Measurements from ENCODE around the gene DNAJA1.
"Not testable (repeated sequence)": the region's sequence is repeated elsewhere in the genome, so short reads cannot be mapped to it uniquely, and the experiment has no call there.

Gene DNAJA1

DNA sequence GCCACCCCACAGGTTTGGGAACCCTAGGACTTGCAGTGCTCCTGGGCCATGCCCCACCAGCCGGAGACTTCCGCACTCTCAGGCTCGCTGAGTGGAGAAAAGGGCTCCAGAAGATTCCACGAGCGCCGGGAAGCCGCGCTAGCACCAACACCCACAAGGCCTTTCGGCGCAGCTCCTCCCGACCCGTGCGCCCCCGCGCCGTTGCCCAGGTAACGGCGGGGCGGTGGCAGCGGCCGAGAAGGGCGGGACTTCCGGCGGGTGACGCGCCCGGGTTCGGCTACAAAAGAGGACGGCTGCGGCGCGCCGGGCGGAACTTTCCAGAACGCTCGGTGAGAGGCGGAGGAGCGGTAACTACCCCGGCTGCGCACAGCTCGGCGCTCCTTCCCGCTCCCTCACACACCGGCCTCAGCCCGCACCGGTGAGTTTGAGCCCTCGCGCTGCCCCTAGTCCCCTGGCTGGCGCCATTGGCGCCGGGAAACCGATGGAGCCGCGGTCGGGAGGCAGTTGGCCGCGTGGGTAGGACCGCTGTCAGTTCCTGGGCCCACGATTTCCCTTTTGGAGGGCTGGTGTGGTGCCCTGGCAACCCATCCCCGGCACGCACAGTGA is at the start of gene DNAJA1:
DNAJA1 (plus strand) TSS at position 308 of the 606 bp plus-strand sequence. CDS start 1,212 bp downstream, outside the sequence.
- peak; percentile 95 for DNase-seq (ENCODE audit: low read depth)

DNA sequence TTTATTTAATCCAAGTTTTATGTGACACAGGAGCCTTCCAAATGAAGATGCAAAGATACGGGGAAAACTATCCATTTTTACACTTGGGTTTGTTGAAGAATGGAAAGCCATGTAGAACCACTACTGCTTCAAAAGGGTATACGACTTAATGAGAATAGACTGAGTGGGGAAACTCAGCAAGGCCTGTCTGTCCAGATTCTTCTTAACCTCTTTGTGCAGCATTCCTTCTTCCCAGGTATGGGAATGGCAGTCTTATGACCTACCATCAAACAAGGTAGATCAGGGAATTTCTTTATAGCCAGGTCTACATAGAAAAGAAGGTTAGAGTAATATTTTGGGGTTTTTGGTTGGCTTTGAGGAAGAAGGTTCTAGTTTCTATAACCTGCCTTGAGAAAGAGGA is 47.0 kb upstream of the DNAJA1 start:
- DNase-seq (ENCODE audit: low read depth): no peak

DNA sequence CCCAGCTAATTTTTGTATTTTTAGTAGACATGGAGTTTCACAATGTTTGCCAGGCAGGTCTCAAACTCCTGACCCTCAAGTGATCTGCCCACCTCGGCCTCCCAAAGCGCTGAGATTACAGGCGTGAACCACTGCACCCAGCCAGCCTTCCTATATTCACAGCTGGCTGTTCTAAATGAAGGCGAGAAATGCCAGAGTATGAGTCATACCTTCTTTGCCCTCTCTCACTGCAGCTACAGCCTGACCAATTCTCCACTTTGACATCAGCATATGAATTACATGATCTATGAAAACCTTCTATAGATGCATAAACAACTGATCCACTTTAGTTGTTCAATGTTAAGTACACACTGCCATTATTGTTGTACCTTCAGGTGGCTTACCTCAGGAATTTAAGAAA is 38.1 kb upstream of the DNAJA1 start:
- DNase-seq (ENCODE audit: low read depth): no peak

DNA sequence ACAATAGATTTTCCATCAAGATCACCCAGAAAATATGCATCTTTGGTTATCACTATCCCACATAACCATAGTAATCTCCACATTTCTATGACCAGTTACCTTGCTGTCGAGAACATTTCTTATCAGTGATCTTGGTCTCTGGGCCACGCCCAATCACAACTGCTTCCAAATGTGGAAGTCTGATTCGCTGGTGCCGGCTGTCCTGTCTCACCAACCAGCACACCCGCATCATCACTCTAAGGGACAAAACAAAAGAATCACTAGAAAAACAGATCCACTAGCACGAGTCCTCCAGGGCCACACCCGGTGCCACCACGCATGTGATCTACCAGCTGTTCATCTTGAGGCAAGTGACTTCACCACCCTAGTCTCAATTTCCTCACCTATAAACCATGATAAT is 35.4 kb upstream of the DNAJA1 start:
- DNase-seq (ENCODE audit: low read depth): no peak

DNA sequence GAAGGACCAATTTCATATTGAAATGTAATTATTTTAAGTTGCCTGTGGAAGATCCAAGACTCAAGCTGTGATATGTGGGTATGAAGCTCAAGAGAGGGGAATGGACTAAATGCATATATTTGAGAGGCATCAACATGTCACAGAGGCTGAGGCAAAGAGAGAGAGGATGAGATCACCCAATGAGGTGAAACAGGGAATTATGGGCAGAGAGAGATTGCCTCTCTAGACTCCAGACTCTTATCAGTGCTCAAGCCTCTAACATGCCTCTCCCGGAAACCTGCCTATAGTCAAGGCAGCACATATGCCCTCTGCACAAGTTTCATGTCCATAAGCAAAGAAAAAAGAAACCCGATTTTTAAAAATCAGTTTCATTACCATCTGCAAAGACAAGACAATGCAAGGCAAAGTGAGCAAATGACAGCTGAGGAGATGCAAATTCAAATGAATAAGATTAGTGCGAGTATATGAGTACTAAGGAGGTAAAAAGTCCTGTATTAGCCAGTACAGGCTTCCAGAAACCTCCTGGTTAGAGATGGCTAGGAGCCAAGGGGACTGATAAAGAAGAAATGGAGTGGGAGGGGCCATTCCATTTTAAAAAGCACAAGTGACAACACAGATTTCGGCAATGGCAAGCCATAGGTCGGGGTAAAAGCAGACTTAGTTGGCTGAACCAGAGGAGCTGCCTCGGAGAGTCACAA is 33.0 kb upstream of the DNAJA1 start:
- DNase-seq (ENCODE audit: low read depth): no peak

DNA sequence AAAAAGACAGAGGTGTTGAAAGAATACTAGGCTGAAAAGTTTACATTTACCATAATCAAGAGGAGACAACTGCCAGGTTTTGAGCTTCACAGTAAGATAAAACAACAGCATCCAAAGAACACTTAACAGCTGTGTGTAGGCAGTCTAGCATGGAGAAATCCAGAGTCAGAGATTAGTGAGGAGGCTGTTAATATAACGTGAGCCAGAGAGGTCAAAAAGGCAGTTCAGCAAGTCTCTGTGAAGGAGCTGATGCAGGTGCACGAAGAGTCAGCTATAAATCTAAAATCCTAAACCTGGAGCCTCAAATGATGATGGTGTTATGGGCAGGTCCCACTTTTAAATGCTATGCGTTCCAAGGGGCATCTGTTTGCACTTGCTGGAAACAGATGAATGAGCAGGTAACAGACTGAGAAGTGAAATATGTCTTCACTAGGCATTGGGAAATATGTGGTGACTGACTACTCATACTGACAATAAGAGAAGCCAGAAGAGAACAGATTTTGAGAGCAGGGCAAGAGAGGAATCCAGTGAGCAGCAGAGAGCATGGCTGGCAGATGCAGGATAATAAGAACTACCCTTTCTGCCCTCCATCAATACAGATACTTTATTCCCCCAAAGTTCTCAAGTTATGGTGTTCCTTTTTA is 32.4 kb upstream of the DNAJA1 start:
- DNase-seq (ENCODE audit: low read depth): no peak

DNA sequence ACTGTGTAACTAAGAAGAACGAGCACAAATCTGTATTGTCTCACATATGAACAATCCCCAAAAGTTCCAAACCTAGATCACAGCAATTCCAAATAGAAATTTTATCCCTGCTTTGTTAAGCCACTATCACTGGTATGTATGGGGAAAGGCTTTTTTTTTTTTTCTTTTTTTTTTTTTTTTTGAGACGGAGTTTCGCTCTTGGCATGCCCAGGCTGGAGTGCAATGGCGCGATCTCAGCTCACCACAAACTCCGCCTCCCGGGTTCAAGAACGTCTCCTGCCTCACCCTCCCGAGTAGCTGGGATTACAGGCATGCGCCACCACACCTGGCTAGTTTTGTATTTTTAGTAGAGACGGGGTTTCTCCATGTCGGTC is 24.4 kb upstream of the DNAJA1 start:
- DNase-seq (ENCODE audit: low read depth): peak; percentile 0

DNA sequence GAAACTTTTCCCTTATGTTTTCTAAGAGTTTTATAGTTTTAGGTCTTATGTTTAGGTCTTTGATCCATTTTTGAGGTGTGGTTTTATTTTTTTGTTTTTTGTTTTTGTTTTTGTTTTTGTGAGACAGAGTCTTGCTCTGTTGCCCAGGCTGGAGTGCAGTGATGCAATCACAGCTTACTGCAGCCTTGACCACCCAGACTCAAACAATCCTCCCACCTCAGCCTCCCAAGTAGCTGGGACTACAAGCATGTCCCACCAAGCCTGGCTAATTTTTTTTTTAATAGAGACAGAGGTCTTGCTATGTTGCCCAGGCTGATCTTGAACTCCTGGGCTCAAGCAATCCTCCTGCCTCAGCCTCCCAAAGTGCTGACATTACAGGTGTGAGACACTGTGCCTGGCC is 19.7 kb upstream of the DNAJA1 start:
- DNase-seq (ENCODE audit: low read depth): not testable (repeated sequence)

DNA sequence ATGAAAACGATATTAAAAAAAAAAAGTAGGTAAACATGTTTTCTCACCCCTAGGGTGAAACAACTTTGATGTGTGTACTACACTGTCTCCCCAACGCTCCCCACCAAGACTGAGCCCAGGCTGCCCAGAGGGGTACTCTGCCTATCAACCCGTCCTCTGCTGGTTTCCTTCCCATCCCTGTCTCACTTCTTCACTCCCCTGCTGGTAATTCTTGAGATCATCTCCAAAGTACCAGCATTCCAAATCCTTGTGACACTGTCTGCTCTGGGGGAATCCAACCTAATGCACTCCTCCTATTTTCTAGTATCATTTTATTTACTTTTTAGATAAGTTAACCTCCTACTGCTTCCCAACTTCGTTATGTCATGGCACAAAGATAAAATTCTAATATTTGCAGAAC is 17.3 kb upstream of the DNAJA1 start:
- no peak for DNase-seq (ENCODE audit: low read depth)

DNA sequence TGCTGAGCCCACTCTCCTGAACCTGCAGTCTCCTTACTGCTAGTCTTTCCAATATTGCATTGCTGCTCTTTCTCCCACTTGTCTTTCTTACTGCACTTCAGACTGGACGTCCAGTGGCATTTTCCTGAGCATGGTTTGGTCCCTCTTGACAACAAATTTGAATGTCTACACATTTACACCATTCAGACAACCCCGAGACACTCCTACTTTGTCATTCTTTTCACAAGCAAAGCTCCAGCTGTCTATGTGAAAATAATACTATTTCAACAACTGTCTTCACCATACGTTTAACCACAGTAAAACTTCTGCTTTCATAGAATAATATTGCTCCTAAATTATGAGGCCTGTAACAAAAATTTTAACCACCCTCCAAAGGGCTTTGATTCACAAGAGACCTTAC is 13.2 kb upstream of the DNAJA1 start:
- DNase-seq (ENCODE audit: low read depth): no peak

DNA sequence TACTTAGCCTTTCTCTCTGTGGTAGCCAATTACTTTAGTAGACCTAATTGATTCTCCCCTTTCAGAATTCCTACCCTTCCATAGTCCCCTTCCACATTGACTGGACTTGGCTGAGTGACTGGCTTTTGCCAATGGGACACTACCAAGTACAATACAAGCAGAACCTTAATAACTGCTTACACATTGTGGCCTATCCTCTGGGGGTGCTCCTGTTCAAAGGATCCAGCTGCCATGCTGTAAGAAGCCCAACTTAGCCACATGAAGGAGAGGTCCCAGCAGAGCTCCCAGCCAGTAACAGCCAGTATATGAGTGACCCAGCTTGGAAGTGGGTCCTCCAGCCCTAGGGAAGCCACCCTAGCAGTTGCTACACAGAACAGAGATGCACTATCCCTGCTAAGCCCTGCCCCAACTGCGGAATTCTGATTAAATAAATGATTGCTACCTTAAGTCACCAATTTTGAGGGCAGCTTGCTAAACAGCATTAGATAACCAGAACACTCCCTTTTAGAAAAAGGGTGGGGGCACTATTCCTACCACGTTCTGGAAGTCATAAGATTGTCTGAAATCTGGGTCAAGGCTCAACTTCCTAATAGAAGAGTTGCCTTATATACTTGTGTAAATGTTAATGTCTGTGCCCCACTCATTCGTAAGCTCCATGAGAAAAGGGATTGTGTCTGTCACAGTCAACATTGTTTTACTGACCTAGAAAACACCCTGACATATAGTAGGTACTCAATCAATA is 12.6 kb upstream of the DNAJA1 start:
- DNase-seq (ENCODE audit: low read depth): no peak

DNA sequence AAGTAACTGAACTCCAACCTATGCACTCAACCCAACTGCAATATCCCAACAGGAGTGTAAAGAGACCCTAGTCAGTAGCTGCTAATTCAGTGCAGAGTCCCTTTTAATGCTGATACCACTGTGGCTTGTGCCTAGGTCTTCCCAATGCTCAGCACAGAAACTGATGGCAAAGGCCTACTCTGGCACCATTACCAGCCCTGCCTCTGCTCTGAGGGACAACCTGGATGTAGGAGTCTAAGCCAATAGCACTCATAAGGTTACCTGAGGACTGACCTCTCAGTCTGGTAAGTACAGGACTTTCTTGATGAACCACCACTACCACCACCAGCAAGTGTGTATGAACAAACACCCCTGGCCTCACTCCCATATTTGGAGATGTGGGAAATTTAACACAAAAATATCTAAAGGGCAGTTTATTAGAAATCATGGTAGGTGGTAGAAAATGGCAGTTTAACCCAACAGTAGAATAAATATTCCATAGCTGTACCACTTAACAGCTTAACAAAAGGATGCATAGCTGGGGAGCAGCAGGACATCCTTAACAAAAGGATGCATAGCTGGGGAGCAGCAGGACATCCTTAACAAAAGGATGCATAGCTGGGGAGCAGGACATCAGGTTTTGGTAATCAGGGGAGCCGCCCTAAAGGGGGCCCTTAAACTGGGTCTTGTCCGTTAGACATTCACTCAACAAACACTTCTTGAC is 11.0 kb upstream of the DNAJA1 start:
- no peak for DNase-seq (ENCODE audit: low read depth)

DNA sequence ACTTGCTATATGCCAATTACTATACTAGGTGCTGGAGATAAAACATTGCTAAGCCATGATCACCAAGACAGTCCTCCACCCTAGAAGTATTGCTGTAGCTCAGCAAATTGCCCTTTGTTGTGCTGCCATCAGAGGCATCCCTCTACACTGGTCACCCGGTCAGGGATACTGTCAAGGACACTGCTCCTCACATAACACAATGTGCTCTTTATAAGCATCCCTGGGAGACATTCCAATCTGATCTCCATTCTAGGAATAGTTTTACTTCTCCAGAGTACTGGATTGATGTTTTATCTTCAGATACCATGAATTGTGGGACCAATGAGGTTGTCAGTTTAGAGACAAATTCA is 10.4 kb upstream of the DNAJA1 start:
- DNase-seq (ENCODE audit: low read depth): no peak

DNA sequence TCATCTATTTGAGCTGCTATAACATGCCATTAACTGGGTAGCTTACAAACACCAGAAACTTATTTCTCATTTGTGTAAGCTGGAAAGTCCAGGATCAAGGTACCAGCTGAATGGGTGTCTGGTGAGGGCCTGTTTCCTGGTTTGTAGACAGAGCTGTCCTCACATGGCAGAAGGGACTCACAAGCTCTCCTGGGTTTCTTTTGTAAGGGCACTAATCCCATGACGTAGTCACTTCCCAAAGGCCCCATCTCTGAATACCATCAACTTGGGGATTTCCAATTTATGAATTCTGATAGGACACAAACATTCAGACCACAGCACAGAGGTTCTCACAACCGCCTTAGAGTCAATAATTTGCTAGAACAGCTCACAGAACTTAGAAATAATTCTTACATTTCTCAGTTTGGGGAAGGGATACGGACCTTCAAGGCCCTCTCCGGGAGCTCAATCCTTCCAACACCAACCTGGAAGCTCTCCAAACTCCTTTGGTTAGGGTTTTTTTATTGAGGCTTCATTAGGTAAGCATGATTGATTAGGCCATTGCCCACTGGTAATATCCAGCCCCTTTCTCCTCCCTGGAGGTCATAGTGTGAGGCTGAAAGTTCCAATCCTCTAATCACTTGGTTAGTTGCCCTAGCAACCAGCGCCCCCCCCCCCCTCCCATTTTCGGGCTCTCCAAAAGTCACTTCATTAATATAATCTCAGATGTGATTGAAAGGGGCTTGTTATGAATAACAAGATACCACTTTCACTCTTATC is 7.6 kb upstream of the DNAJA1 start:
- DNase-seq (ENCODE audit: low read depth): no peak

DNA sequence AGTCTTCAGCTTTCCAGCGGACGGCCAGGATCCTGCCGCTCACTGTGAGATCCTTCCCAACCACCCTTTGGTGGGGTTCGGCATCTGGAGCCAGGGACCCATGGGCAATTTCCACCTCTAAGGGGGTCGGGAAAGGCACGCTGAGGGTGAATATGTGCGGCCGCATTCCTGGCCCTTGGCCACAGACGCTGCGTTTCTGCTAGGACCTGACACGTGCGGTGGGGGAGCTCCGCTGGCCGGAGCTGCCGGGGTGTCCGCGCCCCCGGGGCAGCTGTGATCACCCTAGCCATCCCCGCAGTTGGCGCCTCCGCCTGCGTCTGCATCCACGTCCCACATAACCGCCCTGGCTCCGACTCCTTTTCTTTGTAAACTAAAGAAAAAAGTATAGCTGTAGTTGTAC is 5.3 kb upstream of the DNAJA1 start:
- no peak for DNase-seq (ENCODE audit: low read depth)

DNA sequence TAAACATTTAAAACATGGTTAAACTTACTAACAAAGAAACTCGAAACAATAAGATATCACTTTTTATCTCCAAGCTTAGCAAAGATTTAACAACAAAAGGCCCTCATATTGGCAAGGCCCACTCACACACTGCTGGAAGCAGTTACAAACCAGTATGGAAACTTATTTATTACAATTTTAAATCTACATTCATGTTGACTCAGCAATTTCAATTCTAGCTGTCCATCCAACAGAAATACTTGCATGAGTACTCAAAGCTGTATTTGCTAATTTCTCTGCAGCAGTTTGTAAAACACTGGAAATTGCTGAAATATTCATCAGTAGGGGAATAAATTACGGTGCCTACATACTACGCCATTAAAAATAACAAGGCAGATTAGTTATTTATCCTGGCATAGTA is 2.8 kb upstream of the DNAJA1 start:
- DNase-seq (ENCODE audit: low read depth): no peak

DNA sequence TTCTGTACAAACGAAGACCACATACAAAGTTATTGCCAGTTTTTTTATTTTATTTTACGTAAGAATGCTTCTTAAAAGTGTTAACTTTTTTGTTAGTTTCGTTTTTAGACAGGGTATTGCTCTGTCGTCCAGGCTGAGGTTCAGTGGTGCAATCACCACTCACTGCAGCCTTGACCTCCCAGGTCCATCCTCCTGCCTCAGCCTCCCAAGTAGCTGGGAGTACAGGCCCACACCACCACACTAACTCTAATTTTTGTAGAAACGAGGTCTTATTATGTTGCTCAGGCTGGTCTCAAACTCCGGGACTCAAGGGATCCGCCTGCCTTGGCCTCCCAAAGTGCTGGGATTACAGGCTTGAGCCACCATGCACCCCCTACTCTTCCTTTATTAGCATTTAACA is 2.3 kb upstream of the DNAJA1 start:
- no peak for DNase-seq (ENCODE audit: low read depth)

DNA sequence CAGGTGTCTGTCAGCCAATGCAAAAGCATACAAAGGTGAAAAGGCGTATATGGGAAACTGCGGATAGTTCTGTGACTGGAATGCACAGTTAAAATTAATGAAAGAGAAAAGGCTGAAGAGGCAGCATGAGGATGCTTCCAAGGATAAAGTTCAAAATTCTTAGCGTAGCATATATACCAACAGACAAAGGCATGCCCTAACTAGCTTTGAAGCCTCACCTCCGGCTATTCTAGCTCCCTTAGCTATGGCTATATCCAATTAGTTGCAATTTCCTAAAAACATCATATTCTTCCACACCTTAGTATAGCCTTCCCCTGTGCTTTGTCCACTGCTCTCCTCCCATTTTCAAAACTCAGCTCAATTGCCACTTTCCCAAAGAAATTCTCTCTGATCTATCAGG is 1.4 kb upstream of the DNAJA1 start:
- DNase-seq (ENCODE audit: low read depth): no peak

DNA sequence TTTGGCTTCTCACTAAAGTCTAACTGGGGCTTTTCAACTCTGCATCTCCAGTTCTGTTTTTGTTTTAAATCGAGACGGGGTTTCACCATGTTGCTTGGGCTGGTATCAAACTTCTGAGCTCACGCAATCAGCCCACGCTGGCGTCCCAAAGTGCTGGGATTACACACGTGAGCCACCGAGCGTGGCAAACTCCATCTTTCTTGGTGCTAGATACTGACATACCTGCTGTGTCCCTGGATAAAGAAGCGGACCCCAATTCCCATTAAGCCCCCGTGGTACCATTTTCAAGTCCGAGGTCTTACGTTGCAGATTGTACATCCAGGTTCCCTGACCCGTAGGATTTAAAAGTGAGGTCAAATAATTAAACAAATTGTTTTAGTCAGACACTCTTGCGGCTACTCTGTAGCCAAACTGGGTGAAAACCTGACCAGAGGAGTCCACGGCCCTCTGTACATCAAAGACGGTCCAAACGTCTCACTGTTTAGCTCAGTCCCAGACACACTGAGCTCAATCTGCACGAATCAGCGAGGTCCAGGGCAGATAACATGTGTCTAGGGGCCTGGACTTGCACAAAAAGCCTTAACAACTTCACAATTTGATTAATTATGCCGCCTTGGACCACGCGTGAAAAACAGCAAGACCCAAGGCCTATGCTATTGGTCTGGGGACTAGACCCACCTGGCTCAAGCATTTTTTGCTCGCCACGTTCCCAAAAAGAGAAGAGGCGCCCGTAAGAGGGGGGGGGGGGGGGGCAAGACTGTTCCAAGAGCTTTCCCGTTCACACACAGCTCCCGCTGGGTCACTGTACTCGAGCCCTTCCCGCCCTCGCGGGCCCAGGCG is 727 bp upstream of the DNAJA1 start:
- no peak for DNase-seq (ENCODE audit: low read depth)

DNA sequence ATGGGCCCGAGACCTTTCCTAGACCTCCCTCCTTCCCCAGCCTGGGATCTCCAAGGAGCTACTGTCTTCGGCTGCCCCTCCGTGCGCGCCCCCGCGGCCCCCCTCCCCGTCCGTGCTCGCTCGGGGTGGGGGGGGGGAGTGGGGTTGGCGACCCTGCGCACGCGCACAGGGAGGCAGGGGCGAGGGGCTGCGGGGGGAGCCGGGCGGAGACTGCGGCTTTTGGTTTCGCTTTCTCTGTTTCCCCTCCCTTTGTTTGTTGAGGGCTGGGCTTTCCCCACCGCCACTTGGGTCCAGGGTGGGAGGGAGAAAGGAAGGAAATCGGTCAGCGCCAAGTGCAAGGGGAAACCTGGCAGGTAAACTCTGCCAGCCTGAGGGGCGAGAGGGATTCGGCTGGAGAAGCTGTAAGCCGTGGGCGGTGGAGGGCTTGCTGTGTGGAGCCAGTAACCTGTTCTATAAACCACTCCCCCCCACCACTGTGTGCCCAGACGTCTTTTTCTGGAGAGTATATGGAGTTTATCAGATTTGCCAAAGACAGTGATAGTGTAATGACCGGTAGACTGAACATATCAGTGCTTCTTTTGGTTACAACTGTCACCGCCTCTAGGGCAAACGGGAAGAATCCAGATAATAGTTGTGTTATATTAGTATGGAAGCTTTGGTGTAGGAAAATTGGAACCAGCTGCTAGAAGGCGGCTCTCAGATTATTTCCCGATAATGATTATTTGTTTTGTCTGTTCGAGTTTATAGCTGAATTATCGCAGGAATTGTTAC is 684 bp downstream of the DNAJA1 start:
- DNase-seq (ENCODE audit: low read depth): peak; percentile 74
